GM12875 (cell line): ENCODE results near the gene UBAC2.

ENCODE experiments used
- H3K4me3 ChIP-seq: one replicate; pipeline ENCODE4 v1.5.1; 2011; ENCODE audit warnings: low read depth, low read length, control low read depth
- CTCF ChIP-seq: IDR thresholded peaks from 2 replicates; pipeline ENCODE4 v1.5.1; 2011; ENCODE audit warnings: low read depth, mild to moderate bottlenecking, control low read depth, inconsistent platforms, low read length, moderate library complexity, borderline replicate concordance; ENCODE audit not compliant: insufficient read depth

Gene UBAC2

DNA sequence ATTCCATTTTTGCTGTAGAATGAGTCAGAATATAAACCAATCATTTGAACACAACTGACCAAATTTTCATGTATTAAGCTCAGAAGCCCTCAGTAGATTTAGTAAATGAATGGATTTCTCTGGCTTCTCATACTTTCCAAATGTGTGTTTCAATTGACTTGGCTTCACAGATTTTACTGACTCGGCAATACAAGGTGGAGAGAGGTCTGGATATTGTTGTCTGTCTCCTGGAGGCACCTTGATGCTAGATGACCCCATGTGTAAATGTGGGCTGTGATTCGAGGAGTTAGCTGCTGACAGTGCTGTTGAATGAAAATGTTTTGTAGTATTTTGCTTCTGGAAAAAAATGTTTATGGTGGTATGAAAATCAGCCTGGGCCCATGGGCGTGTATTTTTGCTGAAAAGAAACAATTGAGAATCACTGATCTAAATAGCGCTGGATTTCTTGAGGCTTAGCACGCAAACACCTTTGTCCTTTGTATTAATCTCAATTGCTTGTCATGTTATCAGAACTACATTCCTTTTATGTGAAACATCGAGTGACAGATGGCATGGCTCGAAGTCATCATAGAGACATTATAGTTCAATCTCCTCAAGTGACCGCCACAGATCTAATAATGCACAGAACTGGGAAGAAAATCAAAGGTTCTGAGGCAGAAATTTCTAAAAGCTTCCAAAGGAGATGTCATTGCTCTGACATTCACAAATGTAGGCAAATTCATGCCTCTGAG is 41.2 kb upstream of the UBAC2 start:
- H3K4me3 ChIP-seq: no peak overlapping the region
- TF ChIP-seq CTCF: no peak

- TF ChIP-seq CTCF: no peak
- H3K4me3 ChIP-seq: no peak overlapping the region
These were observed 40.2 kb upstream of the UBAC2 start for GRCh38 chr13:99160415-99160814.

- H3K4me3 ChIP-seq: no peak overlapping the region
- no peak for TF ChIP-seq CTCF
These were observed 39.1 kb upstream of the UBAC2 start for GRCh38 chr13:99161512-99161911.

DNA sequence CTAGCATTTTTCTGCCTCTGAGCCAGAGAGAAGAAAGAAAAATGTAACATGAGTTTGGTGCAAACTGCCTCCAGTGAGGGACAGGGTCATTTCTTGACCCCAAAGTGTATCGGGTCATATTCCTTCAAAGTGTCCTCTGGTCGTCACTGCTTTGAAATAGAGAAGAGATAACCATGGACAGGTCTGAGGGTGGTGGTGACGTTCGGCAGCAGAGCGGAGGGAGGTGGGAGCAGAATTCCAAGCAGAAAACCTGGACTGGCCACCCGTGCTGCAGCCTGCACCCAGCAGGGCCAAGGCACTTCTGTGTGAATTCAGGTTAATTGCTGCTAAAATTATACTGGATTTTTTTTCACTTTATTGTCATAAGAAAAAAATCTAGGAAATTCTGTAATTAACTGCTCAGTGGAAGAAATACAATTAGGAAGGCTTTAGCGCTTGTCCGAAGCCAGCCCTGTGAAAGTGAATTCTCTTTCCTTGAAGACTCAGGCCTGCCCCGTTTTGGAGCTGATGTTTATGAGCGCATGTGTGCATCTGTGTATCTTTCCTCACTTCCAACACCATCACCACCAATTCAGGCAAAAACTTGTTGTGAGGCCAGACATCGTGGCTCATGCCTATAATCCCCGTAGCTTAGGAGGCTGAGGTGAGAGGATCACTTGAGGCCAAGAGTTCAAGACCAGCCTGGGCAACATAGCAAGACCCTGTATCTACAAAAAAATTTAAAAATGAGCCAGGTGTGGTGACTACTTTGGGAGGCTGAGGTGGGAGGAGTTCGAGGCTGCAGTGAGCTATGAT is 37.9 kb upstream of the UBAC2 start:
- no peak overlapping the region for H3K4me3 ChIP-seq
- TF ChIP-seq CTCF: no peak

DNA sequence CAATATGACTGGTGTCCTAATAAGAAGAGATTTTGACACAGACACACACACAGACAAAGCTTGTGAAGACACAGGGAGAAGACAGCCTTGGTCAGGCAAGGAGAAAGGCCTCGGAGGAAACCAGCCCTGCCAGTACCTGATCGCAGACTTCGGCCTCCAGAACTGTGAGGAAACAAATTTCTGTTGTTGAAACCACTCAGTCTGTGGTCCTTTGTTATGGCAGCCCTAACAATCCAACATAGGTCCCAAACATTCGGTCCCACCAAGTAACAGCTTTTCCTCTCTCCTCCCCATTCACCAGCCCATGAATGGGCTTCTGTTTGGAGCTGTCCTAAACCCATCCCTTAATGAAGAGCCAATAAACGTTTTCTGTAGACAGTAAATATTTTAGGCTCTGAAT is 36.4 kb upstream of the UBAC2 start:
- TF ChIP-seq CTCF: no peak
- H3K4me3 ChIP-seq: no peak overlapping the region

DNA sequence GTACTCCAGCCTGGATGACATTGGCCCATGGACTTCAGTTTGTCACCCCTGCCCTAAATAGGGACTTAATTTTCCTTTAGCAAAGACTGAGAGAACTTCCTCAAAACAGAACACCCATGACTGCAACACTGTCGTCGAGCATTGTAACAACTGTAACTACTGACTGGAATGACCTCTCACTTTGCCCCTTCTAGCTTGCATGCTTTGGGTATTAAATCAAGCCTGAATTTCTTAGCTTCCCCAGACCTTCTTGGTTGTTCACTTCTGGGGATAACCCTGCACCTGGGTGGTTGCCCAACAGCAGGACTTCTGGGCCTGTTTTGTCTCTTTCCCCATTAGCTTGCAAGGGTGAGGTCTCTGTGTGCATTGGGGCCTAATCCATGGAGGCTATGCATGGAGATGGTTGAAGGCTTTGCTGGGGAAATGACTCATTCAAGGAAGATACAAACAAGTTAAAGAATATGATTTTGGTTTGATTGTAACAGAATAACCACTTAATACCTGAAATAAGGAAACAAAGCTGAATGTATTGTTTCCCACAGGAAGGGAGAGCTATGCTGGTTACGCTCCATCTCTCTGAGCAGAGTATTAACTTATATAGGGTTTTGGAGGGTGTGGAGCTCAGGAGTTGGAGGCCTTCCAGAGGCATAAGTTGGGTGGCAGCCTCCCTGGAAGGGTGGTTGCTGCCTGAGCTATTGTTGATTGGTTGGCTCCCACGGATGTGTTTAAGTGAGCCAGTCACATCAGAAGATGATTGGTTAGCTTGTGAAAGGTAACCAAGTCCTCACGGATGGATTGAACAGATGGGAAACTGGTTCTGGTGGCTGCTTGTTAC is 34.7 kb upstream of the UBAC2 start:
- H3K4me3 ChIP-seq: no peak overlapping the region
- no peak for TF ChIP-seq CTCF
